ENCODE results near the gene CDK15.

DNA sequence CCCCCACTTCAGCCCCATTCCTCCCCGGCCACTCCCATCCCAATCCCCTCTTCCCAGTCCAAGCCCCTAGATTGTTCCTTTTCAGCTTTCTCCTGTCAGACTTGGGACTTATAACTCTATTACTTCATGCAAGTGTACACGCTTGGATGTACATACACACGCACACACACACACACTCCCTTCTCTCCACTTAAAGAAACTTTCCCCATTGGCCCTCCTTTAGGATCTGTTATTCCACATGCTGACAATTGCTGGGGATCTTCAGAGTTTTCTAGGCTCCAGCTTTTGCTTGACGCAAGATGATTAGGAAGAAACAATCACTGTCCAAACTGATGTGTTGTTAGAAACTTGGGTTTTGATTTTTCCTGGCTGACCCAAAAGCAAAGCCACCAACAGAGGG, 75.4 kb downstream of the CDK15 start:
- TF ChIP-seq POLR2AphosphoS5 (IDR thresholded peaks at IDR 0.05): no peak
- no peak for TF ChIP-seq CTCF (IDR thresholded peaks at IDR 0.05)
- no peak for TF ChIP-seq POLR2A (IDR thresholded peaks at IDR 0.05)

All from prostate gland (tissue), 2 donors.